MM.1S (cell line): ENCODE results near the gene FLNC.

Source experiments
- EZH2 ChIP-seq: fragments of 300-600 bp; sonication (generic); optimal IDR thresholded peaks from 2 replicates; pipeline ENCODE3; 2017; ENCODE audit warnings: low read depth, mild to moderate bottlenecking, antibody characterized with exemption, low read length, mixed read lengths
- EZH2phosphoT487 ChIP-seq: fragments of 300-600 bp; sonication (generic); IDR thresholded peaks from 2 replicates; pipeline ENCODE4 v1.6.1; 2018; ENCODE audit warnings: antibody characterized with exemption, low read length
- TF ChIP-seq, protein P1 (sequence below): fragments of 300-600 bp; sonication (generic); IDR thresholded peaks from 2 replicates; pipeline ENCODE4 v1.5.1; 2016; ENCODE audit warnings: antibody characterized with exemption, low read length, mixed read lengths

DNA sequence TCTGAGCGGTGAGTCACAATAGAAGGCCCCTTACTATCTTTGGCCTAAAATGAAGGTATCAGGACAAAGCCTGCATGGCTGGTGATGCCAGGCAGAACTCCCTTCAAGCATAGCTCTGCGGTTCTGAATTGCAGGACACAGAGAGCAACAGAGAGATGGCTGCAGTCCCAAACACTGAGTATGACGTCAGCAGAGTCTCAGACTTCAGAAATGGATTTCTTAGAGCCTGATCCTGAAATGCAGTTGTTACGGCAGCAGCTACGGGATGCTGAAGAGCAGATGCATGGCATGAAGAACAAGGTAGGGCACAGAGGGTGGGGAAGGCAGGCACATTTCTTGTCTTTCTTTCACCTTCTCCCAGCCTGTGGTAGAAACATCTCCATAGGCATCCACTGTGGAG is 25.0 kb upstream of the FLNC start:
- TF ChIP-seq EZH2phosphoT487 = no peak
- TF ChIP-seq, protein P1, sequence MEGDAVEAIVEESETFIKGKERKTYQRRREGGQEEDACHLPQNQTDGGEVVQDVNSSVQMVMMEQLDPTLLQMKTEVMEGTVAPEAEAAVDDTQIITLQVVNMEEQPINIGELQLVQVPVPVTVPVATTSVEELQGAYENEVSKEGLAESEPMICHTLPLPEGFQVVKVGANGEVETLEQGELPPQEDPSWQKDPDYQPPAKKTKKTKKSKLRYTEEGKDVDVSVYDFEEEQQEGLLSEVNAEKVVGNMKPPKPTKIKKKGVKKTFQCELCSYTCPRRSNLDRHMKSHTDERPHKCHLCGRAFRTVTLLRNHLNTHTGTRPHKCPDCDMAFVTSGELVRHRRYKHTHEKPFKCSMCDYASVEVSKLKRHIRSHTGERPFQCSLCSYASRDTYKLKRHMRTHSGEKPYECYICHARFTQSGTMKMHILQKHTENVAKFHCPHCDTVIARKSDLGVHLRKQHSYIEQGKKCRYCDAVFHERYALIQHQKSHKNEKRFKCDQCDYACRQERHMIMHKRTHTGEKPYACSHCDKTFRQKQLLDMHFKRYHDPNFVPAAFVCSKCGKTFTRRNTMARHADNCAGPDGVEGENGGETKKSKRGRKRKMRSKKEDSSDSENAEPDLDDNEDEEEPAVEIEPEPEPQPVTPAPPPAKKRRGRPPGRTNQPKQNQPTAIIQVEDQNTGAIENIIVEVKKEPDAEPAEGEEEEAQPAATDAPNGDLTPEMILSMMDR = no peak
- no peak for TF ChIP-seq EZH2
